ENCODE measurements around the gene OTUB2. TPM values are rescaled to one million over a fixed set of nuclear protein-coding genes. Genes with fewer than 3 reads are reported as not detected.

The OTUB2 gene
- total and polyA plus RNA-seq, 11 donors: 0.09 to 0.60 (median 0.38) TPM

DNA sequence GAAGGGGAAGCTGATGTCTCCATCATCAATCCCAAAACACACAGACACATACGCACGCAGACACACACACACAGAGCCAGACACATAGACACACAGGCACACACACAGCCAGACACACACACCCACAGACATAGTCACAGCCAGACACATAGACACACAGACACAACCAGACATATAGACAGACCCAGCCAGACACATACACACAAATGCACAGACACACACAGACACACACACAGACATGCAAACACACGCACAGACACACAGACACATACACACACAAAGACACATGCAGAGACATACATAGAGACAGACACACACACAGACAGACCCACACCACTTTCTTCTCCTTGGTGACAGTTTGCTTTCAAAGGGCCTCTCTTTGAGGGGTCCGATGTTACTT is 22.7 kb upstream of the OTUB2 start:
- no peak for TF ChIP-seq POLR2A (IDR thresholded peaks at IDR 0.05)
- TF ChIP-seq, protein P1, sequence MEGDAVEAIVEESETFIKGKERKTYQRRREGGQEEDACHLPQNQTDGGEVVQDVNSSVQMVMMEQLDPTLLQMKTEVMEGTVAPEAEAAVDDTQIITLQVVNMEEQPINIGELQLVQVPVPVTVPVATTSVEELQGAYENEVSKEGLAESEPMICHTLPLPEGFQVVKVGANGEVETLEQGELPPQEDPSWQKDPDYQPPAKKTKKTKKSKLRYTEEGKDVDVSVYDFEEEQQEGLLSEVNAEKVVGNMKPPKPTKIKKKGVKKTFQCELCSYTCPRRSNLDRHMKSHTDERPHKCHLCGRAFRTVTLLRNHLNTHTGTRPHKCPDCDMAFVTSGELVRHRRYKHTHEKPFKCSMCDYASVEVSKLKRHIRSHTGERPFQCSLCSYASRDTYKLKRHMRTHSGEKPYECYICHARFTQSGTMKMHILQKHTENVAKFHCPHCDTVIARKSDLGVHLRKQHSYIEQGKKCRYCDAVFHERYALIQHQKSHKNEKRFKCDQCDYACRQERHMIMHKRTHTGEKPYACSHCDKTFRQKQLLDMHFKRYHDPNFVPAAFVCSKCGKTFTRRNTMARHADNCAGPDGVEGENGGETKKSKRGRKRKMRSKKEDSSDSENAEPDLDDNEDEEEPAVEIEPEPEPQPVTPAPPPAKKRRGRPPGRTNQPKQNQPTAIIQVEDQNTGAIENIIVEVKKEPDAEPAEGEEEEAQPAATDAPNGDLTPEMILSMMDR (IDR thresholded peaks at IDR 0.05): no peak
- intact Hi-C loops (cut with DNase I): loop anchor here in 5 of 10 donors (2.0 to 10.0 kb wide), 4 partner anchors 61 to 349 kb away; no protein-coding TSS in a partner anchor
- DNase-seq (no peak), ATAC-seq (no peak)
- Histone ChIP-seq H3K27me3 (peaks cover 0 to 4% (median 0%) of the 10 kb centered on the region in 9 donors), H3K4me1 (peaks cover 0 to 16% (median 7%) of the 10 kb centered on the region in 12 donors), H3K36me3 (no peaks in the 10 kb centered on the region), H3K27ac (no peak overlapping the region), H3K9me3 (no peaks in the 10 kb centered on the region), H3K4me3 (no peak overlapping the region)
- WGBS, 4 donors: 75 to 87% (median 79%) methylated on average over 4 of the region's 4 CpGs

DNA sequence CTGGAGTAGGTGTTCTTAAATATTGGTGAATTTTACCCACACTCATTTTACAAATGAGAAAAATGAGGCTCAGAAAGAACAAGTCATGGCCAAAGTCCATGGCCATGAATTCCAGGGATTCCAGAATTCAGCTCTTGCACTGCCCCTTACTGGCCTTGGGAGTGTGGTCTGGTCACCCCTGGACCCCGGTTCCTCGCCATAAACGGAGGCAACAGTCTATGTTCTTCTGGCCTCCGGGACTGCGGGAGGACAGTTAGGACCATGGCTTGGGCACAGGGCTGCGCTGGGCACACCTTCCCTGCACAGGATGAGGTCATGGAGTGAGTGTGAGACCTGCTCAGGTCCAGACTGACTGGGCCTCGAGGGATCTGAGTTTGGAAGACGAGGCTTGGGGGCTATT is 22.1 kb upstream of the OTUB2 start:
- TF ChIP-seq, protein P1 (IDR thresholded peaks at IDR 0.05): no peak
- TF ChIP-seq POLR2A (IDR thresholded peaks at IDR 0.05): no peak
- no peaks in the 10 kb centered on the region for H3K9me3 ChIP-seq
- no peak for DNase-seq
- intact Hi-C loops (cut with DNase I): loop anchor here in 4 of 10 donors (5.0 to 10.0 kb wide), 3 partner anchors 62 to 349 kb away; no protein-coding TSS in a partner anchor
- WGBS, 4 donors: 71 to 91% (median 78%) methylated on average over 6 to 8 of the region's 8 CpGs
- peaks cover 0 to 4% (median 0%) of the 10 kb centered on the region in 9 donors for H3K27me3 ChIP-seq
- H3K4me3 ChIP-seq: no peak overlapping the region
- no peaks in the 10 kb centered on the region for H3K36me3 ChIP-seq
- H3K4me1 ChIP-seq: peaks cover 0 to 11% (median 3%) of the 10 kb centered on the region in 12 donors
- ATAC-seq: peak in 1 of 4 donors; percentile 11
- no peak overlapping the region for H3K27ac ChIP-seq

DNA sequence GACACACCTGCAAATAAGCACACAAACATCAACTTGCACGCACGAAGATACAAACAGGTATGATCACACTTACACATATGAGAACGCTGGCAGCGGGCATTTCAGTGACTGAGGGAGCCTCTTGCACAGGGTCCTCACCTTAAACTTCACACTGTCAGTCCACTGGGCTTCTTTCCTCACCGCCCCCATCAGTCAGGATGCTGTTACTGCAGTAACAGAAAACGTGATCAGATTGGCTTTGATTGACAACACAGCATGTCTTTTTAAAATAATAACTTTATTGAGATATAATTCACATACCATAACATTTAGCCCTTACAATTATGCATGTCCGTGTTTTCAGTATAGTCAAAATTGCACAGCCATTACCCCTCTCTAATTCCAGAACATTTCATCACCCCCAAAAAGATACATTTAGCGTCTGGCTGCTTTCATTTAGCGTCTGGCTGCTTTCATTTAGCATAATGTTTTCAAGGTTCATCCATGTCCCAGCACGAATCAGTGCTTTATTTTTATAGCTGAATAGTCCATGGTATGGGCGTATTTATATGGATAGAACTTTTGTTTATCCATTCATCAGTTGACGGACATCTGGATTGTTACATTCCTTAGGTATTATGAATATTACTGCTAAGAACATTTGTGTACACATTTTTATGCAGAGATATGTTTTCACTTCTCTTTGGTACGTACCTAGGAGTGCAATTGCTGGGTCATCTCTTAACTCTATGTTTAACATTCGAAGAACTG is 20.6 kb upstream of the OTUB2 start:
- intact Hi-C loops (cut with DNase I): loop anchor here in 2 of 10 donors (10.0 kb wide), 1 partner anchor 351 kb away; no protein-coding TSS in a partner anchor
- Histone ChIP-seq H3K27ac (no peak overlapping the region), H3K36me3 (no peaks in the 10 kb centered on the region), H3K4me3 (no peak overlapping the region), H3K27me3 (peaks cover 0 to 5% (median 0%) of the 10 kb centered on the region in 9 donors), H3K9me3 (no peaks in the 10 kb centered on the region), H3K4me1 (peaks cover 0 to 12% (median 2%) of the 10 kb centered on the region in 12 donors)
- no peak for ATAC-seq
- no peak for DNase-seq
- 49 to 57% (median 54%) methylated on average over 14 of the region's 14 CpGs for WGBS, 4 donors
- TF ChIP-seq POLR2A (IDR thresholded peaks at IDR 0.05): no peak
- TF ChIP-seq, protein P1 (IDR thresholded peaks at IDR 0.05): peak in 5 of 12 donors; percentile 17 to 44 (median 32)

DNA sequence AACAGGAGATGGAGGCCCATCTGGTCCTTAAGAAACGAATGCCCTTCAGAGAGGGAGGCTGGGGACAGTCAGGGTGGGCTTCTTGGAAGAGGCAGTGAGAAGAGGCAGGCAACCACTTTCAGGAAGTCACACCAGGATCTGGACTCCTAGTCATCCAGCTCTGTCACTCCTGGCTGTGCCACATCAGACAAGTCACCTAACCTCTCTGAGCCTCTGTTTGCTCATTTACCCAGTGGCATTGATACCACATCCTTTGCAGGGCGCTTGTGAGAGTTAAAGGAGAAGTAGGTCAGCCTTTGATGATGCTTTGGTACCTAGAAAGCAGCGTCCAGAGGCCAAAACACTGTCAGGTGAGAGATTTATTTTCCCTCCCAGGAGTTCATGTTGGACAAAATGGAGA is 17.9 kb upstream of the OTUB2 start:
- H3K4me1 ChIP-seq: peaks cover 0 to 5% (median 0%) of the 10 kb centered on the region in 12 donors
- 70 to 83% (median 78%) methylated on average over 3 of the region's 3 CpGs for WGBS, 4 donors
- no peak for TF ChIP-seq POLR2A (IDR thresholded peaks at IDR 0.05)
- TF ChIP-seq, protein P1 (IDR thresholded peaks at IDR 0.05): no peak
- no peak overlapping the region for H3K27ac ChIP-seq
- DNase-seq (no peak), ATAC-seq (no peak)
- H3K36me3 ChIP-seq: no peaks in the 10 kb centered on the region
- intact Hi-C loops (cut with DNase I): loop anchor here in 2 of 10 donors (10.0 kb wide), 1 partner anchor 353 kb away; no protein-coding TSS in a partner anchor
- peaks cover 0 to 7% (median 0%) of the 10 kb centered on the region in 9 donors for H3K27me3 ChIP-seq
- H3K4me3 ChIP-seq: no peak overlapping the region
- H3K9me3 ChIP-seq: no peaks in the 10 kb centered on the region
